ENCODE results near the gene OSBPL7. TPM values are rescaled to one million over a fixed set of nuclear protein-coding genes. Genes with fewer than 3 reads are reported as not detected.

Gene OSBPL7
- total RNA-seq, 3 donors from 2014 or later (not counting 1 experiment from before 2014, with no cell fraction given): 113 to 162 (median 119) TPM

DNA sequence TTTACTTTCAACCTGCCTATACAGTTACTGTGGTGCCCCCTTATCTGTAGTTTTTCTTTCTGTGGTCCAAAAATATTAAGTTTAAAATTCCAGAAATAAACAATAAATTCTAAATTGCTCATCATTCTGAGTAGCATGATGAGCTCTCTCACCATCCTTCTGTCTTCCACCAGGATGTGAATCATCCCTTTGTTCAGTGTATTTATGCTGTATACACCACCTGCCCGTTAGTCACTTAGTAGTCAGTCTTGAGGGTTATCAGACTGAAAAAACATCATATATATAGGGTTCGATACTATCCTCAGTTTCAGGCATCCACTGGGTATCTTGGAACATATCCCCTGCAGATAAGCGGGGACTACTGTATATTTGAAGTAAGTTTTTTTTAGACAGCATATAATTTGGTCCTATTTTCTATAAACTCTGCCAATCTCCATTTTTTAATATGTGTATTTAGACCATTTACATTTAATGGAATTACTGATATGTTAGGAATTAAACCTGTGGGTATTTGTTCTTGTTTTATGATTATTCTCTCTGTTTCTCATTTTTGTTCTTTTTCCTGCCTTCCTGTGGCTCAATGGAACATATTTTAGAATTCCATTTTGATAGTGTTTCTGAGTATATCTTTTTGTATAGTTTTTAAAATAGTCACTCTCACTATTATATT lies 57.5 kb downstream of the OSBPL7 start:
- TF ChIP-seq CTCF (IDR thresholded peaks at IDR 0.05): no peak
- Mint-ChIP-seq H3K27ac (peak overlapping the region; percentile 46 to 67), H3K36me3 (peaks cover 14% of the 10 kb centered on the region), H3K27me3 (ENCODE audit: low read depth in 2 of 2) (no peaks in the 10 kb centered on the region), H3K9me3 (peaks cover 0 to 5% of the 10 kb centered on the region in 2 donors), H3K4me3 (peak overlapping the region; percentile 10), H3K4me1 (peaks cover 18 to 20% of the 10 kb centered on the region in 2 donors)
- peaks cover 14% of the 10 kb centered on the region for H3K4me1 ChIP-seq (ENCODE audit: control insufficient read depth, insufficient read depth, low read length)
- DNase-seq: no peak
- H3K36me3 ChIP-seq (ENCODE audit: control insufficient read depth, insufficient read depth, low read length): no peaks in the 10 kb centered on the region
- intact Hi-C loops (cut with micrococcal nuclease): no loop called here
- no peak overlapping the region for H3K27ac ChIP-seq (ENCODE audit: low read length)
- WGBS (ENCODE audit: insufficient coverage): no CpG with 5 or more reads among the region's 3 CpGs
- peak in 1 of 3 donors; percentile 22 for ATAC-seq
- no peaks in the 10 kb centered on the region for H3K27me3 ChIP-seq (ENCODE audit: control insufficient read depth, insufficient read depth, low read length)
- H3K9me3 ChIP-seq (ENCODE audit: control insufficient read depth, insufficient read depth, low read length): peaks cover 10% of the 10 kb centered on the region
- no peak overlapping the region for H3K4me3 ChIP-seq (ENCODE audit: low read length)

- ATAC-seq (peak; percentile 74 to 88 (median 84)), DNase-seq (peak in 1 of 2 donors; percentile 35)
- no peak overlapping the region for H3K27ac ChIP-seq (ENCODE audit: low read length)
- no peaks in the 10 kb centered on the region for H3K36me3 ChIP-seq (ENCODE audit: control insufficient read depth, insufficient read depth, low read length)
- H3K36me3 Mint-ChIP-seq: peaks cover 14% of the 10 kb centered on the region
- no peaks in the 10 kb centered on the region for H3K27me3 ChIP-seq (ENCODE audit: control insufficient read depth, insufficient read depth, low read length)
- TF ChIP-seq CTCF (IDR thresholded peaks at IDR 0.05): no peak
- peak overlapping the region; percentile 47 for H3K4me3 Mint-ChIP-seq
- H3K4me3 ChIP-seq (ENCODE audit: low read length): no peak overlapping the region
- intact Hi-C loops (cut with micrococcal nuclease): no loop called here
- H3K4me1 Mint-ChIP-seq: peaks cover 18 to 20% of the 10 kb centered on the region in 2 donors
- H3K27ac Mint-ChIP-seq: peak overlapping the region; percentile 63 to 67
- H3K9me3 ChIP-seq (ENCODE audit: control insufficient read depth, insufficient read depth, low read length): peaks cover 10% of the 10 kb centered on the region
- 69% methylated on average over 2 of the region's 2 CpGs for WGBS (ENCODE audit: insufficient coverage)
- H3K4me1 ChIP-seq (ENCODE audit: control insufficient read depth, insufficient read depth, low read length): peaks cover 14% of the 10 kb centered on the region
- no peaks in the 10 kb centered on the region for H3K27me3 Mint-ChIP-seq (ENCODE audit: low read depth in 2 of 2)
- H3K9me3 Mint-ChIP-seq: peaks cover 0 to 5% of the 10 kb centered on the region in 2 donors
Observed at GRCh38 chr17:47762728-47763127, 58.9 kb downstream of the OSBPL7 start.

- no peak overlapping the region for H3K4me3 Mint-ChIP-seq
- DNase-seq: no peak
- H3K9me3 ChIP-seq (ENCODE audit: control insufficient read depth, insufficient read depth, low read length): peaks cover 10% of the 10 kb centered on the region
- H3K36me3 Mint-ChIP-seq: peaks cover 14% of the 10 kb centered on the region
- peaks cover 14% of the 10 kb centered on the region for H3K4me1 ChIP-seq (ENCODE audit: control insufficient read depth, insufficient read depth, low read length)
- 94% methylated on average over 5 of the region's 5 CpGs for WGBS (ENCODE audit: insufficient coverage)
- TF ChIP-seq CTCF (IDR thresholded peaks at IDR 0.05): no peak
- no peak overlapping the region for H3K4me3 ChIP-seq (ENCODE audit: low read length)
- peaks cover 20 to 24% of the 10 kb centered on the region in 2 donors for H3K4me1 Mint-ChIP-seq
- no peak for ATAC-seq
- no peaks in the 10 kb centered on the region for H3K27me3 Mint-ChIP-seq (ENCODE audit: low read depth in 2 of 2)
- H3K9me3 Mint-ChIP-seq: peaks cover 0 to 5% of the 10 kb centered on the region in 2 donors
- H3K27ac Mint-ChIP-seq: peak overlapping the region in 1 of 2 donors; percentile 29
- intact Hi-C loops (cut with micrococcal nuclease): no loop called here
- H3K27ac ChIP-seq (ENCODE audit: low read length): no peak overlapping the region
- H3K36me3 ChIP-seq (ENCODE audit: control insufficient read depth, insufficient read depth, low read length): no peaks in the 10 kb centered on the region
- no peaks in the 10 kb centered on the region for H3K27me3 ChIP-seq (ENCODE audit: control insufficient read depth, insufficient read depth, low read length)
Observed at GRCh38 chr17:47760409-47761140, 61.0 kb downstream of the OSBPL7 start.

Data from natural killer cell (primary cell).